Sigmoid colon (tissue), 7 donors: ENCODE data around the gene PLPPR3. TPM values are rescaled to one million over a fixed set of nuclear protein-coding genes. Genes with fewer than 3 reads are reported as not detected.

Experiments used
- DNase-seq: peaks from one replicate; pipeline ENCODE4 v3.0.0-alpha.2; 2019
- H3K27ac ChIP-seq, 4 donors: fragments of 200-600 bp; sonication (generic); one replicate each; pipeline ENCODE4 v1.5.1; 2016 to 2019; ENCODE audit warnings: mild to moderate bottlenecking in 1 of 4
- H3K27me3 ChIP-seq, 3 donors: fragments of 200-600 bp; sonication (generic); one replicate each; pipeline ENCODE4 v1.5.1; 2019; ENCODE audit warnings: mild to moderate bottlenecking in 1 of 3
- H3K36me3 ChIP-seq, 4 donors: fragments of 200-600 bp; sonication (generic); one replicate each; pipeline ENCODE4 v1.5.1; 2016 to 2019
- H3K4me1 ChIP-seq, 4 donors: fragments of 200-600 bp; sonication (generic); one replicate each; pipeline ENCODE4 v1.5.1; 2017 to 2019
- H3K4me3 ChIP-seq, 4 donors: fragments of 200-600 bp; sonication (generic); one replicate each; pipeline ENCODE4 v1.5.1; 2017 to 2019; ENCODE audit warnings: mild to moderate bottlenecking in 2 of 4, moderate library complexity in 1 of 4
- H3K9me3 ChIP-seq, 4 donors: fragments of 200-600 bp in 3 of 4; sonication (generic) in 3 of 4; one replicate each; pipeline versions ENCODE4 v1.5.1 to v1.6.1; 2013 to 2019
- CTCF ChIP-seq, 4 experiments: fragments of 450-650 bp in 3 of 4; fragments of 200-600 bp in 1 of 4; IDR thresholded peaks; one replicate each; pipeline ENCODE4 v1.5.1; 2016 to 2019; ENCODE audit warnings: antibody characterized with exemption in 4 of 4, mild to moderate bottlenecking in 3 of 4, moderate library complexity in 2 of 4
- EP300 ChIP-seq, 4 donors: sonication (generic); formaldehyde crosslinking; IDR thresholded peaks; one replicate each; pipeline ENCODE4 v1.6.1; 2017; ENCODE audit warnings: antibody characterized with exemption in 4 of 4
- POLR2A ChIP-seq, 2 donors: fragments of 450-650 bp; IDR thresholded peaks; one replicate each; pipeline ENCODE4 v1.6.1; 2016; ENCODE audit warnings: antibody characterized with exemption in 2 of 2, mild to moderate bottlenecking in 2 of 2, moderate library complexity in 2 of 2
- POLR2AphosphoS5 ChIP-seq, 4 donors: sonication (generic); formaldehyde crosslinking; IDR thresholded peaks; one replicate each; pipeline ENCODE4 v1.6.1; 2017; ENCODE audit warnings: antibody characterized with exemption in 4 of 4
- WGBS, 2 donors: extraction: QIAGEN DNeasy Blood & Tissue Kit; methylation state at CpG; one replicate each; pipeline ENCODE4 v1.1.7; 2013; 5-methylcytosine and 5-hydroxymethylcytosine counted together
- intact Hi-C: fragments of 100-400 bp; cut with DNase I; formaldehyde crosslinking; loops from one replicate; pipeline ENCODE4 v1.15.1; 2023
- polyA plus RNA-seq, 3 donors: library from polyadenylated mRNA; stranded (reverse); fragments of 200-250 nt; gene quantifications; one replicate each; pipeline ENCODE4 v1.2.3, GENCODE V29; 2013
- total RNA-seq, 4 donors: library from RNA; depleted of rRNA; stranded (reverse); fragments of >200 nt; gene quantifications; one replicate each; pipeline ENCODE4 v1.1.0, GENCODE V29; 2016
- donor health status: healthy with polysubstance abuse.
- donor health status: Bipolar disorder and iron deficiency.
- donor health status: healthy.

Gene PLPPR3
- total and polyA plus RNA-seq, 7 donors: 0.07 TPM; not detected in 6

GRCh38 chr19:813219-814151, 8.3 kb downstream of the PLPPR3 start:
- TF ChIP-seq CTCF (IDR thresholded peaks at IDR 0.05): no peak
- TF ChIP-seq POLR2A (IDR thresholded peaks at IDR 0.05): no peak
- no peak for TF ChIP-seq POLR2AphosphoS5 (IDR thresholded peaks at IDR 0.05)
- no peak for TF ChIP-seq EP300 (IDR thresholded peaks at IDR 0.05)
- Histone ChIP-seq H3K36me3 (peaks cover 27 to 47% (median 41%) of the 10 kb centered on the region in 4 donors), H3K27ac (no peak overlapping the region), H3K4me1 (no peaks in the 10 kb centered on the region), H3K27me3 (no peaks in the 10 kb centered on the region), H3K9me3 (no peaks in the 10 kb centered on the region), H3K4me3 (no peak overlapping the region)
- WGBS, 2 donors: 92 to 94% methylated on average over 87 of the region's 87 CpGs
- DNase-seq: no peak
- intact Hi-C loops: no loop called here

GRCh38 chr19:812747-813218, 9.0 kb downstream of the PLPPR3 start:
- Histone ChIP-seq H3K27ac (no peak overlapping the region), H3K4me1 (no peaks in the 10 kb centered on the region), H3K9me3 (no peaks in the 10 kb centered on the region), H3K27me3 (no peaks in the 10 kb centered on the region), H3K36me3 (peaks cover 34 to 54% (median 48%) of the 10 kb centered on the region in 4 donors), H3K4me3 (no peak overlapping the region)
- DNase-seq: no peak
- intact Hi-C loops: no loop called here
- 94 to 98% methylated on average over 72 of the region's 72 CpGs for WGBS, 2 donors
- TF ChIP-seq CTCF (IDR thresholded peaks at IDR 0.05) (no peak), POLR2A (IDR thresholded peaks at IDR 0.05) (no peak), EP300 (IDR thresholded peaks at IDR 0.05) (no peak), POLR2AphosphoS5 (IDR thresholded peaks at IDR 0.05) (no peak)

DNA sequence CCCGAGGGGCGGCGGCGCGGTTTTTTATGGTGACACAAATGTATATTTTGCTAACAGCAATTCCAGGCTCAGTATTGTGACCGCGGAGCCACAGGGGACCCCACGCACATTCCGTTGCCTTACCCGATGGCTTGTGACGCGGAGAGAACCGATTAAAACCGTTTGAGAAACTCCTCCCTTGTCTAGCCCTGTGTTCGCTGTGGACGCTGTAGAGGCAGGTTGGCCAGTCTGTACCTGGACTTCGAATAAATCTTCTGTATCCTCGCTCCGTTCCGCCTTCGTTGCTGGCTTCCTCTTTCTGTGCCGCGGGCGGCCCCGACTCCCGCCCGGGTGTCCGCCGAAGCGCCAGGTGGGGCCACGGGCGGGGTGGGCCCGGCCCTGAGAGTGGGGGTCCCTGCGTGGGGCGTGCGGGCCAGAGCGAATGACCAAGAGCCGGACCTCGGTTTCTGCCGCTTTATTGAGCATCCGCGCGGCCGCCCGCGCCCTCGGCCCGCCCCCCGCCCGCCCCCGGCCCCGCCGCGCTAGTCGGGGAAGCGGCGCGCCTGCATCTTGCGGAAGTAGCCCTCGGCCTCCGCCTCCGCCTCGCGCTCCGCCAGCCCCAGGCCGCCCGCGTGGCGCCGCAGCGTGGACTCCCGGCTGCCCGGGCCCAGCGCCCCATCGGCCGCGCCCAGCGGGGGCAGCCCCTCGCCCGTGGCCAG, 9.6 kb downstream of the PLPPR3 start:
- Histone ChIP-seq H3K27ac (no peak overlapping the region), H3K4me1 (no peaks in the 10 kb centered on the region), H3K4me3 (no peak overlapping the region), H3K36me3 (peaks cover 39 to 60% (median 53%) of the 10 kb centered on the region in 4 donors), H3K9me3 (no peaks in the 10 kb centered on the region), H3K27me3 (no peaks in the 10 kb centered on the region)
- no peak for DNase-seq
- intact Hi-C loops: no loop called here
- TF ChIP-seq CTCF (IDR thresholded peaks at IDR 0.05) (no peak), EP300 (IDR thresholded peaks at IDR 0.05) (no peak), POLR2A (IDR thresholded peaks at IDR 0.05) (no peak), POLR2AphosphoS5 (IDR thresholded peaks at IDR 0.05) (no peak)
- WGBS, 2 donors: 92 to 95% methylated on average over 80 of the region's 80 CpGs

DNA sequence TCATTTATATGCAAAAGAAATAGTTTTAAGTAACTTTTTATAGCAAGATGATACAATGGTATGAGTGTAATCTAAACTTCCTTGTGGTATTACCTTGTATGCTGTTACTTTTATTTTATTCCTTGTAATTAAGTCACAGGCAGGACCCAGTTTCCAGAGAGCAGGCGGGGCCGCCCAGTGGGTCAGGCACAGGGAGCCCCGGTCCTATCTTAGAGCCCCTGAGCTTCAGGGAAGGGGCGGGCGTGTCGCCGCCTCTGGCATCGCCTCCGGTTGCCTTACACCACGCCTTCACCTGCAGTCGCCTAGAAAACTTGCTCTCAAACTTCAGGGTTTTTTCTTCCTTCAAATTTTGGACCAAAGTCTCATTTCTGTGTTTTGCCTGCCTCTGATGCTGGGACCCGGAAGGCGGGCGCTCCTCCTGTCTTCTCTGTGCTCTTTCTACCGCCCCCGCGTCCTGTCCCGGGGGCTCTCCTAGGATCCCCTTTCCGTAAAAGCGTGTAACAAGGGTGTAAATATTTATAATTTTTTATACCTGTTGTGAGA, 10.2 kb downstream of the PLPPR3 start:
- H3K36me3 ChIP-seq: peaks cover 45 to 66% (median 59%) of the 10 kb centered on the region in 4 donors
- no peaks in the 10 kb centered on the region for H3K27me3 ChIP-seq
- no peak for DNase-seq

More for the DNA sequence above, 10.2 kb downstream of the PLPPR3 start:
- TF ChIP-seq CTCF (IDR thresholded peaks at IDR 0.05) (no peak), POLR2AphosphoS5 (IDR thresholded peaks at IDR 0.05) (no peak), EP300 (IDR thresholded peaks at IDR 0.05) (no peak), POLR2A (IDR thresholded peaks at IDR 0.05) (no peak)
- Histone ChIP-seq H3K4me3 (no peak overlapping the region), H3K27ac (no peak overlapping the region), H3K9me3 (no peaks in the 10 kb centered on the region), H3K4me1 (no peaks in the 10 kb centered on the region)
- WGBS, 2 donors: 82 to 90% methylated on average over 20 of the region's 20 CpGs
- intact Hi-C loops: no loop called here
